Stimulated activated CD4-positive, alpha-beta T cell treated with anti-CD3 and anti-CD28 coated beads, Interleukin-2, amount 100 ng/mL, for 4 hours (primary cell): Measurements from ENCODE around the gene ATXN2L.
"Not testable (repeated sequence)": the region's sequence is repeated elsewhere in the genome, so short reads cannot be mapped to it uniquely, and the experiment has no call there.

Source experiments
- DNase-seq: peaks from one replicate; pipeline ENCODE4 v3.0.0-alpha.2; 2020; ENCODE audit warnings: low read depth

ATXN2L gene, protein sequence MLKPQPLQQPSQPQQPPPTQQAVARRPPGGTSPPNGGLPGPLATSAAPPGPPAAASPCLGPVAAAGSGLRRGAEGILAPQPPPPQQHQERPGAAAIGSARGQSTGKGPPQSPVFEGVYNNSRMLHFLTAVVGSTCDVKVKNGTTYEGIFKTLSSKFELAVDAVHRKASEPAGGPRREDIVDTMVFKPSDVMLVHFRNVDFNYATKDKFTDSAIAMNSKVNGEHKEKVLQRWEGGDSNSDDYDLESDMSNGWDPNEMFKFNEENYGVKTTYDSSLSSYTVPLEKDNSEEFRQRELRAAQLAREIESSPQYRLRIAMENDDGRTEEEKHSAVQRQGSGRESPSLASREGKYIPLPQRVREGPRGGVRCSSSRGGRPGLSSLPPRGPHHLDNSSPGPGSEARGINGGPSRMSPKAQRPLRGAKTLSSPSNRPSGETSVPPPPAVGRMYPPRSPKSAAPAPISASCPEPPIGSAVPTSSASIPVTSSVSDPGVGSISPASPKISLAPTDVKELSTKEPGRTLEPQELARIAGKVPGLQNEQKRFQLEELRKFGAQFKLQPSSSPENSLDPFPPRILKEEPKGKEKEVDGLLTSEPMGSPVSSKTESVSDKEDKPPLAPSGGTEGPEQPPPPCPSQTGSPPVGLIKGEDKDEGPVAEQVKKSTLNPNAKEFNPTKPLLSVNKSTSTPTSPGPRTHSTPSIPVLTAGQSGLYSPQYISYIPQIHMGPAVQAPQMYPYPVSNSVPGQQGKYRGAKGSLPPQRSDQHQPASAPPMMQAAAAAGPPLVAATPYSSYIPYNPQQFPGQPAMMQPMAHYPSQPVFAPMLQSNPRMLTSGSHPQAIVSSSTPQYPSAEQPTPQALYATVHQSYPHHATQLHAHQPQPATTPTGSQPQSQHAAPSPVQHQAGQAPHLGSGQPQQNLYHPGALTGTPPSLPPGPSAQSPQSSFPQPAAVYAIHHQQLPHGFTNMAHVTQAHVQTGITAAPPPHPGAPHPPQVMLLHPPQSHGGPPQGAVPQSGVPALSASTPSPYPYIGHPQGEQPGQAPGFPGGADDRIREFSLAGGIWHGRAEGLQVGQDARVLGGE

DNA sequence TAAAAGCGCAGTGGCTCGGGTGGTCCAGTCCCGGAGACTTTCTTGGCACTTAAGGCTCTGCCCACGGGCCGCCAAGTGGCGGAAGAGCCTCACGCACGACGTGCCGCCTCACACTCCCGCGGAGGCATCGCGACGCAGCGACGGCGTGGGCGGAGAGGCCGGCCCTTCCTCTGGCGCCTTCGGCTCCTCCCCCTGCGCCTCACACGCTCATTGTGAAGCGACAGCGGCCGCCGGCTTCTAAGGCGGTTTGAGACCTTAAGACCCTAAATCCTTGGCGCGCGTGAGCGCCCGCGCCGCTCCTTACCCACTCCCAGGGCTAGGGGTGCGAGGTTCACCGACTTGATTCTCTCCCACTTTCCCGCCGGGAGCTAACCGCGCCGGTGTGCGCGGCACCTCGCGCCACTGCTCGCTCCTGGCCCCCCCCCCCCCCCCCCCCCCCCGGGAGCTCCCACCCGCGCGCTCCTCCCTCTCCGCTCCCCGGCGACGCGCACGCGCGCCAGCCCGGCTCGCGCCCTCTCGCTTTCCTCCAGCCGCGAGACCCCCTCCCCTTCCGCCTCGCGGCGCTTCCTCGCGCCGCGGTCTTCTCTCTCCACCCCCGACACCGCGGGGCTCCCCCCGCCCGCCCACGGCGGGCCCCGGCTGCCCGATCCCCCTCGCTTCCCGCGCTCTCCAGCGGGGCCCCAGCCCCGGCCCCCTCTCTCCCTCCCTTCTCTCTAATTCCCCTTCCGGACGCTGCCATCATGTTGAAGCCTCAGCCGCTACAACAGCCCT, at the start of gene ATXN2L:
Gene ATXN2L, plus strand, starts transcription at position 480 of the 771 bp plus-strand sequence. Its CDS starts 261 bp downstream, at position 741.
- peak; percentile 95 for DNase-seq

- not testable (repeated sequence) for DNase-seq
These were observed 41.1 kb upstream of the ATXN2L start for GRCh38 chr16:28781697-28782096.

GRCh38 chr16:28782357-28782756, 40.4 kb upstream of the ATXN2L start:
- DNase-seq = not testable (repeated sequence)

GRCh38 chr16:28802235-28803019, 20.4 kb upstream of the ATXN2L start:
- peak; percentile 47 for DNase-seq

DNA sequence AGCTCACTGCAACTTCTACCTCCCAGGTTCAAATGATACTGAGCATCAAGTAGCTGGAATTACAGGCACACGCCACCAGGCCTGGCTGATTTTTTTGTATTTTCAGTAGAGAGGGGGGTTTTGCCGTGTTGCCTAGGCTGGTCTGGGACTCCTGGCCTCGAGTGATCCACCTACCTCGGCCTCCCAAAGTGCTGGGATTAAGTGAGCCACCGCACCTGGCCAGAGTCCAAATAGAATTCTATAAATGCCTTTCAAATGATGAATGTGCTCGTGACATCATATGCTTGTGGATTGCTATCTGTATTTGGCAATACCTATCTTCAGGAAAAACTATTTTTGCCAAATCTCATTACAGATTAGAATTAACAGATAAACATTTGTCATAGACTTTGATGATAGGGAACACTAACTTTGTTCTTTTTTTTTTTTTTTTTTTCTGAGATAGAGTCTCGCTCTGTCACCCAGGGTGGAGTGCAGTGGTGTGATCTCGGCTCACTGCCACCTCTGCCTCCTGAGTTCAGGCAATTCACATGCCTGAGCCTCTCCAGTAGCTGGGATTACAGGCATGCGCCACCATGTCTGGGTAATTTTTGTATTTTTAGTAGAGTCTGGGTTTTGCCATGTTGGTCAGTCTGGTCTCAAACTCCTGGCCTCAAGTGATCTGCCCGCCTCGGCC, 15.2 kb upstream of the ATXN2L start:
- DNase-seq = not testable (repeated sequence)

- no peak for DNase-seq
These were observed 2.8 kb upstream of the ATXN2L start for GRCh38 chr16:28820016-28820415.

GRCh38 chr16:28820546-28820945, 2.3 kb upstream of the ATXN2L start:
- DNase-seq = not testable (repeated sequence)

GRCh38 chr16:28821874-28822519, 802 bp upstream of the ATXN2L start:
- DNase-seq = no peak

GRCh38 chr16:28823291-28823872, 583 bp downstream of the ATXN2L start:
- DNase-seq = no peak

DNA sequence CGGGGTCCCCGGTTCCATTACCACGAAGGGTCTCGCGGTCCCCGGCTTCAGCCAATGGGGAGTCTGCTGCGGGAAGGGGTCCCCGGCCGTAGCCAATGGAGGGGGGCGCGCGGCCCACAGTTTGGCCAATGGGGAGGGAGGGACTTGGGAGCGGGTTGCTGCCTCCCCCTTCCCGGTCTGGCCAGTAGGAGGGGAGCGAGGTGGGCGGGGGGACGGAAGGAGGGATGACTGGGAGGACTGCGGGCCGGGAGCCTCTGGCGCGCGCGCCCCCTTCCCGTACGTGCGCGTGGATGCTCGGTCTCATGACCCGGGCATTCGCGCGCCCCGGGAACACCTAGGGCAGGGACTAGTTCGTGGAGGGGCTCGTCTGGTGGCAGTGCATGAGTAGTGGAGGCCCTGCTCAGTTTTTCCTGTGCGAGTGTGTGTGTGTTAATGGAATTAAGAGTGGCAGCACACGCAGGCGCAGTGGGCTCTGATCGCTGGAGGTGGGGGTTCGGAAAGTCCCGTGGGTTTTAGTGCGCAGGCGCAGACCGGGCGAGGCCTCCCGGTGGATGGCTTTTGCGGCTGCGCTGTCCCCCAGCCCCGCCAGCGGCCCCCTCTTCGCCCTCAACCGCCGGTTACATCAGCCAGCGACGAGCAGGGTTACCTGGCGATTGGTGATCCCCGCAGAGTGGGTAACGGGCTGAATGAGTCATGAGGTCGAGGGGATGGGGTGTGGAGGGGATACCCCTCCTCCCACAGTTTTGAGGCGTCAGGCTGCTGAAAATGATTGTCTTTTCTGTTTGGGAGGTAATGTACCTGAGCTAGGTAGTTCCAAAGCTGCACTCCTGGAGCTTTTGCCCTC, 1.3 kb downstream of the ATXN2L start:
- peak; percentile 98 for DNase-seq

- no peak for DNase-seq
These were observed 1.8 kb downstream of the ATXN2L start for GRCh38 chr16:28824717-28824973.

- DNase-seq = no peak
These were observed 3.3 kb downstream of the ATXN2L start for GRCh38 chr16:28826141-28826540.

- DNase-seq = no peak
These were observed 6.9 kb downstream of the ATXN2L start for GRCh38 chr16:28829747-28830146.

- DNase-seq = no peak
These were observed 7.7 kb downstream of the ATXN2L start for GRCh38 chr16:28830531-28830930.

- DNase-seq = no peak
These were observed 11.6 kb downstream of the ATXN2L start for GRCh38 chr16:28834349-28834748.

DNA sequence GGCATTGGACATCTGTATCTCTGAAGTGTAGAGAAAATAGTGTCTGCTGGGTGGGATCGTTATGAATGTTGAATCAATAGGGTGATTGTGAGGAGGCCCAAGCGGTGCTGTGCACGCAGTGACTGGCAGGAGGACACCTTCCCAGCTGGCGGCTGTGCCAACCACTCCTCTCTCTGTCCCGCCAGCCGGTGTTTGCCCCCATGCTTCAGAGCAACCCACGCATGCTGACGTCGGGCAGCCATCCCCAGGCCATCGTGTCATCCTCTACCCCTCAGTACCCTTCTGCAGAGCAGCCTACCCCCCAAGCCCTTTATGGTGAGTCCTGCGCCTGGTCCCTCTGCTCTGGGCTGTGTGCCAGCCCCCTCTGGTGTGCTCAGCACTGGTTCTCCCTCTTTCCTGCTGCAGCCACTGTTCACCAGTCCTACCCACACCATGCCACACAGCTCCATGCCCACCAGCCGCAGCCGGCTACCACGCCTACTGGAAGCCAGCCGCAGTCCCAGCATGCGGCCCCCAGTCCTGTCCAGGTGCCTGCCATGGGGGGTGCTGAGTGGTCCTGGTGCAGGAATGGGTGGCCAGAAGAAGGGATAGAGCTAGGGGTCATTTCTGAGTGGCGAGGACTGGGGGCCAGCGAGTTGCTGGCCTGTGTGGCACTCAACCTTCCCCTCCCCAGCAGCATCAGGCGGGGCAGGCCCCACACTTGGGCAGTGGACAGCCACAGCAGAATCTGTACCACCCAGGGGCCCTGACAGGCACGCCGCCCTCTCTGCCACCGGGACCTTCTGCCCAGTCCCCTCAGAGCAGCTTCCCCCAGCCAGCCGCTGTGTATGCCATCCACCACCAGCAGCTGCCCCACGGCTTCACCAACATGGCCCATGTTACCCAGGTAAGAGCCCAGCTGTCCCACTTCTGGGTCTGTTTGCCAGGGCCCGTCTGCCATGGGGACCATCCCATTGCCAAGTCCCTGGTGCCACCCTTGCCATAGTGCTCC, 12.4 kb downstream of the ATXN2L start:
- no peak for DNase-seq
